ENCODE data around the gene B3GNT8.

GRCh38 chr19:41433171-41433570, 6.0 kb upstream of the B3GNT8 start:
- TF ChIP-seq CTCF (IDR thresholded peaks at IDR 0.05) (no peak), POLR2A (IDR thresholded peaks at IDR 0.05) (no peak)

All from body of pancreas (tissue), 4 donors.